Inferior parietal cortex (tissue), 1 donor: Measurements from ENCODE around the gene PODN.

Source experiments
- DNase-seq: peaks from one replicate; pipeline ENCODE4 v3.0.0-alpha.2; 2016; ENCODE audit errors: extremely low spot score

Gene PODN

GRCh38 chr1:53051676-53052075 is 10.3 kb upstream of the PODN start:
- no peak for DNase-seq

GRCh38 chr1:53057127-53057526 is 4.9 kb upstream of the PODN start:
- DNase-seq: no peak

- DNase-seq: no peak
Observed at GRCh38 chr1:53060579-53060978, 1.4 kb upstream of the PODN start.

GRCh38 chr1:53061123-53061858 is 722 bp upstream of the PODN start:
- no peak for DNase-seq

- DNase-seq: no peak
Observed at GRCh38 chr1:53062708-53063591, 937 bp downstream of the PODN start.

GRCh38 chr1:53063744-53064515 is 1.9 kb downstream of the PODN start:
- DNase-seq: no peak

GRCh38 chr1:53065391-53065790 is 3.4 kb downstream of the PODN start:
- no peak for DNase-seq

- DNase-seq: no peak
Observed at GRCh38 chr1:53066488-53066887, 4.5 kb downstream of the PODN start.

- no peak for DNase-seq
Observed at GRCh38 chr1:53066891-53067738, 5.1 kb downstream of the PODN start.

- no peak for DNase-seq
Observed at GRCh38 chr1:53067886-53068285, 5.9 kb downstream of the PODN start.

GRCh38 chr1:53068314-53069099 is 6.5 kb downstream of the PODN start:
- DNase-seq: no peak

- no peak for DNase-seq
Observed at GRCh38 chr1:53069265-53069662, 7.3 kb downstream of the PODN start.

GRCh38 chr1:53069663-53070327 is 7.8 kb downstream of the PODN start:
- DNase-seq: no peak

- DNase-seq: no peak
Observed at GRCh38 chr1:53070621-53071020, 8.6 kb downstream of the PODN start.

- no peak for DNase-seq
Observed at GRCh38 chr1:53071167-53071865, 9.3 kb downstream of the PODN start.

GRCh38 chr1:53071915-53072314 is 9.9 kb downstream of the PODN start:
- no peak for DNase-seq

- DNase-seq: no peak
Observed at GRCh38 chr1:53073287-53073686, 11.3 kb downstream of the PODN start.

GRCh38 chr1:53073868-53074311 is 11.9 kb downstream of the PODN start:
- DNase-seq: no peak
